GM18951 (cell line): Measurements from ENCODE around the gene CEP128.

Experiments used
- POLR2A ChIP-seq: IDR thresholded peaks from 4 replicates; pipeline ENCODE4 v1.6.1; 2011; ENCODE audit warnings: mild to moderate bottlenecking; ENCODE audit not compliant: insufficient read length, insufficient read depth; ENCODE audit errors: extremely low read depth
- in situ Hi-C: fragments of 300-500 bp; cut with MboI; formaldehyde crosslinking; loops from one replicate; pipeline ENCODE4 v1.12.0; 2022; ENCODE audit warnings: low sequenced_read_pairs, mixed read lengths, inconsistent platforms; ENCODE audit not compliant: unreplicated experiment

CEP128 gene

DNA sequence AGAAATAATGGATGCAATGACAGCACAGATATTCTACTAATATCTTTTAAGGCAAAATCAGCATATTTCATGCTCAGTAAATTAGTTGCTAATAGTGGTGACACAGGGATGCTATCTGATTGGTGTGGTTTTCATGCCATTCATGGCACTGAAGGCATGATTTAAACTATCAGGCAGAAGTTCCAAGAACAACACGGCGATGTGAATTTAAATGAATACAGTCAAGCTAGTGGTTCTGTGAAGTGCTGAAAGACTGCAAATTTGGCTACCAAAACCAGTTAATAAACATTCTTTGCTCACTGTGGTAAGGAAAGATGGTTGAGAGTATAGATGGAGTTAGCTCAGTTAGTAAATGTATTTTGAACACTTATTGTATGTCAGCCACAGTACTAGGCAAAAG, 458.2 kb downstream of the CEP128 start:
- in situ Hi-C loops: no loop called here
- TF ChIP-seq POLR2A: no peak

DNA sequence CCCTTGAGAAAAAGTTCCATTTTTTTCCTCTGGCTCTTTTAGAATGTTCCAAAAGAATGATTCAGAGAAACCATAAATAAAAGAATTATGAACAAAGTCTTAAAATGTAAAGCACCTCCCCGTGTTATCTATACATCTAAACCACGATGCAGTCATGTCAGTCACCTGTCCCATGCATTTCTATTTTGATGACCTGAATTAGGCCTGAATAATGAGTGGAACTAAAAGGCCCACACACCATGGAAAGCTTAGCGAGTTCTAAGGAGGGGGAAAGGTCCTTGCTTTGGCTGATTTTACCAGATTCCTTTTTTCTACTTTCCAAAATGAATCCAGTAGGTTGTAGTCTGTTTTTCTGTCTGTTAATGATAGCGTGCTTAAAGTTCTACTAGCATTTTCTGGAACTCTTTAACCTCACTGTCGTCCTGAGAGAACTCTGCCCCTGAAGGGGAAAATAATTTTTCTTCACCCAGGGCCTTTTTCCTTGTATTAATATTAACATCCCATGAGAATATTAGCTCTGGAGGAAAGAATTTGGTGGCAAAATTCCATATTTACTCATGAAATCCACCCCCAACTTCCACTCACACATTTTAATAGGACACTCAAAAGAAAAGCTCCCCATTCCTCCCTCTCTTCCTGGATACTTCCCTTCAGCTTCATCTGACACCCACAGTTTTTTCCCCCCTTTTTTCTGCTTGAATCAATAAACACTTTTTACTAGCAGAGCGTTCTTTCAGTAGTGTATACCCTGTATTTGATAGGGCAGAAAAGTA, 464.0 kb downstream of the CEP128 start:
- in situ Hi-C loops: no loop called here
- TF ChIP-seq POLR2A: no peak

DNA sequence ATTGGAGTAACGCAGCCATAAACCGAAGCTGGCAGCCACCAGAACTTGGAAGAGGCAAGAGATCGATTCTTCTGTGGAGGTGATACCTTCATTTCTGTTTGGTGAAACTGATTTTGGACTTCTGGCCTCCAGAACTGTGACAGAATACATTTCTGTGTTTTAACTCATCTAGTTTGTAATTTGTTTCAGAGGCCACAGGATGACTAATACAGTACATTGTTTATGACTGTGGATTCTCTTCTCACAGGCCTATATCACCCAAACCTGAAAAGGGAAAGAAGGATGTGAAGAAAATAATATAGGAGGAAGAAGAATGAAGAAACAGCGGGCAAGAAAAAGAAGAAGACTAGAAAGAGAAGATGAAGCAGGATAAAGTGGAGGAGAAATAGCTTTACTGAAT, 466.5 kb downstream of the CEP128 start:
- no peak for TF ChIP-seq POLR2A
- in situ Hi-C loops: no loop called here

- in situ Hi-C loops: no loop called here
These were observed 473.0 kb downstream of the CEP128 start for GRCh38 chr14:80468331-80469122.

DNA sequence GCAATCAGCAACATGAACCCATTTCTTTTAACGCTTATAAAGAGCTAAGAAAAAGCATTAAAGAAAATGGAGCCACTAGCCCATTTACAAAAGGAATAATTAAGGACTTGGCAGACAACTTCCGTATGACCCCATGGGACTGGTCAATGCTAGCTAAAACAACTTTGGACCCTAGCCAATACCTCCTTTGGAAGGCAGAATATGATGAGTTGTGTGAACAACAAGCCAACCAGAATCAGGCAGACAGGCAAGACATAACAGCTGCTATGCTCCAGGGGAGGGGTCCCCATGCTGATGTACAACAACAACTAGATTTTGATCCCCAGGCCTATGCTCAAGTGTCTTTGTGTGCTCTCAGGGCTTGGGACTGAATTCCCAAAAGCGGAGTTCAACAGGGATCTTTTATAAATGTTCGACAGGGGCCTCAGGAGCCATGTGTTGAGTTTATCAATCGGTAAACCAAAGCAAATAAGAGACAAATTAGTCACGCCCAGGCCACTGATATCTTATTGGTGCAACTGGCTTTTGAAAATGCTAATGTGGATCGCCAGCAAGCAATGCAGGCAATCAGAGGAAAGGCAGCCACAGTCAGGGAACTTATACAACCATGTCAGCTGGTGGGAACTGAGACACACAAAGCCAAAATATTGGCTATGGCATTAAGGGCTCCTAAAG, 475.9 kb downstream of the CEP128 start:
- in situ Hi-C loops: no loop called here
- TF ChIP-seq POLR2A: no peak

More at GRCh38 chr14:80468331-80469122, 473.0 kb downstream of the CEP128 start:
- TF ChIP-seq POLR2A: no peak

DNA sequence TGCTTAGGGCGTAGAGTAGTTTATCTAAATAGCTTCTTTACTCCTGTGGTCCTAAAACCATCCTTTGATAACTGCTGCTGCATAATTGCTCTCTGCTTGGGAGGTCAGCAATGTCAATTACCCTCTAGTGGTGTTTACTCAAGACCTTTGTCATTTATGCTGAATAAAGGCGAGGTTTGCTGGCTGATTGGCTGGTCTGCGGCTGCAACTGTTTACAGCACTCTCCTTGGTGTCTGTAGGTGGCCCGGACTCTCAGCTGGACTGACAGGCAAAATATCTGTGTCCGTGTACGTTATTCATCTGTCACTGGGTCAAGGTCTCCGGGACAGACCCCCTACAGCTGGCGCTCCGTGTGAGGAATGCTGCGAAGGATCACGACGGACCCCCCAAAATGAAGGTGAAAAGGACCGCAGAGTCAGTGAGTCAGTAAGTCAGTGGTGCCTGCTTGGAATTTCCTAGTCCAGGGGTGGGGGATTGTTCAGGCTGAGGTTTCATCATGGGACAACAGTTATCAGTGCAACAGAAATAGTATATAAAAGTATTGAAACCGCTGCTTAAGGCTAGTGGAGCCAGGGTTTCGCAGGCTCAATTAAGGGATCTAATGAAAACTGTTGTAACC, 476.9 kb downstream of the CEP128 start:
- no peak for TF ChIP-seq POLR2A
- in situ Hi-C loops: no loop called here

DNA sequence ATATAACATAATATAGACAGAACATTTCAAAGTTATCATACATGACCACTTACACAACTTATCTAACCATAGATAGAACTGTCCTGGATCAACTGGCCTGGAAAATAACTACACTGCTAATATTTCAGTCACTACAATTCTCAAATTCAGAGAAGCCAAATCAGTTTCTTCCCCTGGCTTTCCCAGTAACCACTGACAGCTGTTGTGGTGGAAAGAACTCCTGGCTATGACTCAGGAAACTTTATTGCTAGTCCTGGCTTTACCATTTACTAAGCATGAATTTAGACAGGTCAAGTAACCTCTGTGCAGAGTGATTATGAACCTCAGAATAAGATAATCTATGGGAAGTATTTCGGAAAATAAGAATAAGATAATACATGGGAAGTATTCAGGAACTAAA, 485.3 kb downstream of the CEP128 start:
- in situ Hi-C loops: no loop called here
- TF ChIP-seq POLR2A: no peak

DNA sequence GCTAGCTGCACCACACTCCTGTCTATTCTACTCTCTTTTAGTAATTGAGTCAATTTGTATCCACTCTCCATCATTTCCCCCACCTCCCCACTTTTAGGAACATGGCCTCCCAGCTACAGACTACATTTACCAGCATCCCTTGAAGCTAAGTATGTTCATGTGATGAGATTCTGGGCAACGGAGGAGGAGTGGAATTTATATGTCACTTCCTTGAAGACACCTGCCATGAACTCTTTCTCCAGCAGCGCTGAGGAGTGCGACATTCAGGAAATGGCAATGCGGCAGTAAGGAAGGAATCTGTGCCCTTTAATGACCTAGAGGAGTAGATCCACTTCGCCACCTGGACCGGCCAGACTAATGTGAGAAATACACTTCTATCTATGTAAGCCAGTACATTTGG, 486.5 kb downstream of the CEP128 start:
- TF ChIP-seq POLR2A: no peak
- in situ Hi-C loops: no loop called here

GRCh38 chr14:80448267-80448666, 493.3 kb downstream of the CEP128 start:
- TF ChIP-seq POLR2A: no peak
- in situ Hi-C loops: no loop called here

DNA sequence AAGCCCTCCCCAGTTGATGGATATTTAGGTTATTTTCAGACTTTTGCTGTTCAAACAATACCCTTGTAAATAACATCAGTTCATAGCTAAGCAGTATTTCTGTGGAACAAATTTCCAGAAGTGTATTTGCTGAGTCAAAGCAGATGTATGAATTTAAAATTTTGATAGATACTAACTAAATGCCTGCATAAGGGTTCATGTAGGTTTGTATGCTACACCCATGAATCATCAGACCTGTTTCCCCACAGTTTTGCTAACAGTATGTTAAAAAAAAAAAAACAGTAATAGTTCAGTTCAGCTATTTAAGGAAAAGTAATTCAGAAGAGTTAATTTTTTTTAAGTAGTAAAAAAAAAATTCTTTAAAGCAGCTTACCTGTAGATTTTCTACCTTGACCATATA, 494.1 kb downstream of the CEP128 start:
- no peak for TF ChIP-seq POLR2A
- in situ Hi-C loops: no loop called here
